ENCODE measurements around the gene WWP2.

Gene WWP2

GRCh38 chr16:69860233-69861231 lies 98.4 kb downstream of the WWP2 start:
- DNase-seq, result no peak

GRCh38 chr16:69861292-69862030 lies 99.3 kb downstream of the WWP2 start:
- no peak for DNase-seq

GRCh38 chr16:69863401-69864281 lies 101.5 kb downstream of the WWP2 start:
- DNase-seq, result no peak

- no peak for DNase-seq
These were observed 103.6 kb downstream of the WWP2 start for GRCh38 chr16:69865701-69866100.

- no peak for DNase-seq
These were observed 105.8 kb downstream of the WWP2 start for GRCh38 chr16:69867784-69868560.

- DNase-seq, result no peak
These were observed 108.6 kb downstream of the WWP2 start for GRCh38 chr16:69870761-69871160.

GRCh38 chr16:69871708-69872107 lies 109.6 kb downstream of the WWP2 start:
- DNase-seq, result no peak

GRCh38 chr16:69872888-69873287 lies 110.8 kb downstream of the WWP2 start:
- DNase-seq, result no peak

- DNase-seq, result no peak
These were observed 111.7 kb downstream of the WWP2 start for GRCh38 chr16:69873783-69874182.

- DNase-seq, result no peak
These were observed 112.1 kb downstream of the WWP2 start for GRCh38 chr16:69874271-69874670.

- DNase-seq, result no peak
These were observed 118.6 kb downstream of the WWP2 start for GRCh38 chr16:69880640-69881133.

GRCh38 chr16:69881141-69881540 lies 119.0 kb downstream of the WWP2 start:
- DNase-seq, result no peak

- no peak for DNase-seq
These were observed 121.6 kb downstream of the WWP2 start for GRCh38 chr16:69883744-69884143.

- DNase-seq, result no peak
These were observed 123.6 kb downstream of the WWP2 start for GRCh38 chr16:69885722-69886121.

- no peak for DNase-seq
These were observed 124.6 kb downstream of the WWP2 start for GRCh38 chr16:69886726-69887125.

GRCh38 chr16:69888005-69888590 lies 126.0 kb downstream of the WWP2 start:
- DNase-seq, result no peak

- no peak for DNase-seq
These were observed 127.3 kb downstream of the WWP2 start for GRCh38 chr16:69889295-69889964.

GRCh38 chr16:69890114-69890891 lies 128.2 kb downstream of the WWP2 start:
- DNase-seq, result no peak

GRCh38 chr16:69890892-69891282 lies 128.8 kb downstream of the WWP2 start:
- no peak for DNase-seq

- no peak for DNase-seq
These were observed 130.2 kb downstream of the WWP2 start for GRCh38 chr16:69892378-69892777.

Measured in AML-193 (cell line).